Vagina (tissue), 2 donors: Measurements from ENCODE around the gene ARHGEF4. TPM values are rescaled to one million over a fixed set of nuclear protein-coding genes. Genes with fewer than 3 reads are reported as not detected.
"Not testable (repeated sequence)": the region's sequence is repeated elsewhere in the genome, so short reads cannot be mapped to it uniquely, and the experiment has no call there.

Experiments used
- DNase-seq, 2 donors: peaks; one replicate each; pipeline ENCODE4 v3.0.0-alpha.2; 2017; ENCODE audit errors: extremely low spot score in 2 of 2
- H3K27ac ChIP-seq: fragments of 200-600 bp; sonication (generic); one replicate; pipeline ENCODE4 v1.5.1; 2019
- H3K27me3 ChIP-seq: fragments of 200-600 bp; sonication (generic); one replicate; pipeline ENCODE4 v1.5.1; 2019
- H3K36me3 ChIP-seq, 2 donors: fragments of 200-600 bp; sonication (generic); one replicate each; pipeline ENCODE4 v1.5.1; 2017 to 2019
- H3K4me1 ChIP-seq: fragments of 200-600 bp; sonication (generic); one replicate; pipeline ENCODE4 v1.5.1; 2019
- H3K4me3 ChIP-seq, 2 donors: fragments of 200-600 bp; sonication (generic); 1 replicate in 1 of 2; 2 replicates in 1 of 2; pipeline ENCODE4 v1.5.1; 2016 to 2019
- H3K9me3 ChIP-seq: fragments of 200-600 bp; sonication (generic); one replicate; pipeline ENCODE4 v1.5.1; 2019
- POLR2A ChIP-seq, 2 donors: fragments of 450-650 bp; IDR thresholded peaks; one replicate each; pipeline ENCODE4 v1.6.1; 2017; ENCODE audit warnings: antibody characterized with exemption in 2 of 2, mild to moderate bottlenecking in 2 of 2, moderate library complexity in 2 of 2
- POLR2AphosphoS5 ChIP-seq, 2 donors: sonication (generic); formaldehyde crosslinking; IDR thresholded peaks; one replicate each; pipeline ENCODE4 v1.9.0; 2017; ENCODE audit warnings: antibody characterized with exemption in 2 of 2, mild to moderate bottlenecking in 2 of 2, low read depth in 1 of 2; ENCODE audit not compliant: insufficient read depth in 1 of 2
- intact Hi-C: fragments of 100-400 bp; cut with DNase I; formaldehyde crosslinking; loops from one replicate; pipeline ENCODE4 v1.15.1; 2023
- total RNA-seq: library from RNA; depleted of rRNA; stranded (reverse); fragments of >200 nt; gene quantifications from one replicate; pipeline ENCODE4 v1.2.3, GENCODE V29; 2016
- TF ChIP-seq, protein P1 (sequence below), 3 experiments: fragments of 450-650 bp in 2 of 3; fragments of 200-600 bp in 1 of 3; sonication (generic) in 1 of 3; IDR thresholded peaks; one replicate each; pipeline ENCODE4 v1.5.1; 2017 to 2019; ENCODE audit warnings: antibody characterized with exemption in 3 of 3, mild to moderate bottlenecking in 2 of 3, moderate library complexity in 2 of 3

The ARHGEF4 gene
- total RNA-seq, 1 donor from 2014 or later: 116 TPM

GRCh38 chr2:130985206-130985780, 148.6 kb downstream of the ARHGEF4 start:
- Histone ChIP-seq H3K36me3 (no peaks in the 10 kb centered on the region), H3K27me3 (no peaks in the 10 kb centered on the region), H3K27ac (no peak overlapping the region), H3K4me3 (no peak overlapping the region), H3K9me3 (no peaks in the 10 kb centered on the region), H3K4me1 (no peaks in the 10 kb centered on the region)
- intact Hi-C loops: no loop called here
- DNase-seq: no peak
- TF ChIP-seq, protein P1, sequence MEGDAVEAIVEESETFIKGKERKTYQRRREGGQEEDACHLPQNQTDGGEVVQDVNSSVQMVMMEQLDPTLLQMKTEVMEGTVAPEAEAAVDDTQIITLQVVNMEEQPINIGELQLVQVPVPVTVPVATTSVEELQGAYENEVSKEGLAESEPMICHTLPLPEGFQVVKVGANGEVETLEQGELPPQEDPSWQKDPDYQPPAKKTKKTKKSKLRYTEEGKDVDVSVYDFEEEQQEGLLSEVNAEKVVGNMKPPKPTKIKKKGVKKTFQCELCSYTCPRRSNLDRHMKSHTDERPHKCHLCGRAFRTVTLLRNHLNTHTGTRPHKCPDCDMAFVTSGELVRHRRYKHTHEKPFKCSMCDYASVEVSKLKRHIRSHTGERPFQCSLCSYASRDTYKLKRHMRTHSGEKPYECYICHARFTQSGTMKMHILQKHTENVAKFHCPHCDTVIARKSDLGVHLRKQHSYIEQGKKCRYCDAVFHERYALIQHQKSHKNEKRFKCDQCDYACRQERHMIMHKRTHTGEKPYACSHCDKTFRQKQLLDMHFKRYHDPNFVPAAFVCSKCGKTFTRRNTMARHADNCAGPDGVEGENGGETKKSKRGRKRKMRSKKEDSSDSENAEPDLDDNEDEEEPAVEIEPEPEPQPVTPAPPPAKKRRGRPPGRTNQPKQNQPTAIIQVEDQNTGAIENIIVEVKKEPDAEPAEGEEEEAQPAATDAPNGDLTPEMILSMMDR (IDR thresholded peaks at IDR 0.05): no peak
- TF ChIP-seq POLR2A (IDR thresholded peaks at IDR 0.05): no peak
- no peak for TF ChIP-seq POLR2AphosphoS5 (IDR thresholded peaks at IDR 0.05; ENCODE audit: insufficient read depth in 1 of 2, low read depth in 1 of 2)

GRCh38 chr2:130985831-130986649, 149.3 kb downstream of the ARHGEF4 start:
- Histone ChIP-seq H3K9me3 (no peaks in the 10 kb centered on the region), H3K27ac (no peak overlapping the region), H3K4me3 (no peak overlapping the region), H3K27me3 (no peaks in the 10 kb centered on the region), H3K36me3 (no peaks in the 10 kb centered on the region), H3K4me1 (no peaks in the 10 kb centered on the region)
- intact Hi-C loops: no loop called here
- TF ChIP-seq, protein P1 (IDR thresholded peaks at IDR 0.05): no peak
- TF ChIP-seq POLR2A (IDR thresholded peaks at IDR 0.05) (no peak), POLR2AphosphoS5 (IDR thresholded peaks at IDR 0.05; ENCODE audit: insufficient read depth in 1 of 2, low read depth in 1 of 2) (no peak)
- peak in 1 of 2 donors; percentile 70 for DNase-seq

DNA sequence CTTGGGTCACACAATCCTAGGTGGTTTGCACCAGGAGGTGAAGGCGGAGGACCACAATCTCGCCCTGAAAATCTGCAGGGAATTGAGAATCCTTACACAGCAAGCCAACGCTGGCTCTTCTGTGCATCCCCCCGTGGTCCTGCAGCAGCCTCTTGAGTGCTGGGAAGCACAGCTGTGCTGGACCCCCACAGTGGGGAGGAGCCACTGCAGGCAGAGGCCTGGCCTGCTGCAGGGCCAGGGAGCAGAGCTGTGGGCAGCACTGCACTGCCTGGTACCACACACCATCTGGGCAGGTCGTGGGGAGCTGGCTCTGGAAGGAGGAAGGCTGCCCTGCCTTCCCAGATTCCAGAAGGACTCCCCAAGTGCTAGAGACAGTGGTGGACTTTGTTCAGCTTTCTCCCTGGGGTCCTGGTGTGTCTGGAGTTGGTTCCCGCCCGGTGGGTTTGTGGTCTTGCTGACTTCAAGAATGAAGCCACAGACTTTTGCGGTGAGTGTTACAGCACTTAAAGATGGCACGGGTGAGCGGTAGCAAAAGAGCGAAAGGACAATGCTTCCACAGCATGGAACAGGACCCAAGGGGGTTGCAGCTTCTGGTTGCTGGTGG, 150.3 kb downstream of the ARHGEF4 start:
- TF ChIP-seq POLR2AphosphoS5 (IDR thresholded peaks at IDR 0.05; ENCODE audit: insufficient read depth in 1 of 2, low read depth in 1 of 2): no peak
- TF ChIP-seq, protein P1 (IDR thresholded peaks at IDR 0.05): no peak
- TF ChIP-seq POLR2A (IDR thresholded peaks at IDR 0.05): no peak
- no peaks in the 10 kb centered on the region for H3K36me3 ChIP-seq
- H3K4me1 ChIP-seq: no peaks in the 10 kb centered on the region
- no peak overlapping the region for H3K27ac ChIP-seq
- no peaks in the 10 kb centered on the region for H3K27me3 ChIP-seq
- DNase-seq: peak in 1 of 2 donors; percentile 76
- H3K9me3 ChIP-seq: no peaks in the 10 kb centered on the region
- no peak overlapping the region for H3K4me3 ChIP-seq
- intact Hi-C loops: no loop called here

- Histone ChIP-seq H3K36me3 (no peaks in the 10 kb centered on the region), H3K4me3 (no peak overlapping the region), H3K9me3 (no peaks in the 10 kb centered on the region), H3K27ac (no peak overlapping the region), H3K4me1 (no peaks in the 10 kb centered on the region), H3K27me3 (no peaks in the 10 kb centered on the region)
- no peak for TF ChIP-seq POLR2AphosphoS5 (IDR thresholded peaks at IDR 0.05; ENCODE audit: insufficient read depth in 1 of 2, low read depth in 1 of 2)
- TF ChIP-seq POLR2A (IDR thresholded peaks at IDR 0.05): no peak
- TF ChIP-seq, protein P1 (IDR thresholded peaks at IDR 0.05): no peak
- intact Hi-C loops: no loop called here
- DNase-seq: peak in 1 of 2 donors; percentile 67
Observed at GRCh38 chr2:130987519-130988425, 151.1 kb downstream of the ARHGEF4 start.

DNA sequence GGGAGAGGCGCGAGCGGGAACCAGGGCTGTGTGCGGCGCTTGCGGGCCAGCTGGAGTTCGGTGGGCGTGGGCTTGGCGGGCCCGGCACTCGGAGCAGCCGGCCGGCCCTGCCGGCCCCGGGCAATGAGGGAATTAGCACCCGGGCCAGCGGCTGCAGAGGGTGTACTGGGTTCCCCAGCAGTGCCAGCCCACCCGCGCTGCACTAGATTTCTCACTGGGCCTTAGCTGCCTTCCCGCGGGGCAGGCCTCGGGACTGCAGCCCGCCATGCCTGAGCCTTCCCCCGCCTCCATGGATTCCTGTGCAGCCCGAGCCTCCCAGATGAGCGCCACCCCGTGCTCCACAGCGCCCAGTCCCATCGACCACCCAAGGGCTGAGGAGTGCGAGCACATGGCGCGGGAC, 154.7 kb downstream of the ARHGEF4 start:
- H3K4me3 ChIP-seq, H3K27me3 ChIP-seq, H3K27ac ChIP-seq, H3K36me3 ChIP-seq, H3K4me1 ChIP-seq, H3K9me3 ChIP-seq, intact Hi-C loops: not testable (repeated sequence)
- DNase-seq: peak in 1 of 2 donors; percentile 22

DNA sequence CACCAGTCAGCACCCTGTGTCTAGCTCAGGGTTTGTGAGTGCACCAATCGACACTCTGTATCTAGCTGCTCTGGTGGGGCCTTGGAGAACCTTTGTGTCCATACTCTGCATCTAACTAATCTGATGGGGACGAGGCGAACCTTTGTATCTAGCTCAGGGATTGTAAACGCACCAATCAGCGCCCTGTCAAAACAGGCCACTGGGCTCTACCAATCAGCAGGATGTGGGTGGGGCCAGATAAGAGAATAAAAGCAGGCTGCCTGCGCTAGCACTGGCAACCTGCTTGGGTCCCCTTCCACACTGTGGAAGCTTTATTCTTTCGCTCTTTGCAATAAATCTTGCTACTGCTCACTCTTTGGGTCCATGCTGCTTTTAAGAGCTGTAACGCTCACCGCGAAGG, 155.3 kb downstream of the ARHGEF4 start:
- H3K4me1 ChIP-seq, H3K27me3 ChIP-seq, H3K9me3 ChIP-seq, DNase-seq, H3K4me3 ChIP-seq, intact Hi-C loops, H3K36me3 ChIP-seq, H3K27ac ChIP-seq: not testable (repeated sequence)
